ENCODE measurements around the gene INPP5A. TPM values are rescaled to one million over a fixed set of nuclear protein-coding genes. Genes with fewer than 3 reads are reported as not detected.

Gene INPP5A
- total RNA-seq, 4 donors from 2014 or later: 34.8 to 80.8 (median 52.8) TPM

DNA sequence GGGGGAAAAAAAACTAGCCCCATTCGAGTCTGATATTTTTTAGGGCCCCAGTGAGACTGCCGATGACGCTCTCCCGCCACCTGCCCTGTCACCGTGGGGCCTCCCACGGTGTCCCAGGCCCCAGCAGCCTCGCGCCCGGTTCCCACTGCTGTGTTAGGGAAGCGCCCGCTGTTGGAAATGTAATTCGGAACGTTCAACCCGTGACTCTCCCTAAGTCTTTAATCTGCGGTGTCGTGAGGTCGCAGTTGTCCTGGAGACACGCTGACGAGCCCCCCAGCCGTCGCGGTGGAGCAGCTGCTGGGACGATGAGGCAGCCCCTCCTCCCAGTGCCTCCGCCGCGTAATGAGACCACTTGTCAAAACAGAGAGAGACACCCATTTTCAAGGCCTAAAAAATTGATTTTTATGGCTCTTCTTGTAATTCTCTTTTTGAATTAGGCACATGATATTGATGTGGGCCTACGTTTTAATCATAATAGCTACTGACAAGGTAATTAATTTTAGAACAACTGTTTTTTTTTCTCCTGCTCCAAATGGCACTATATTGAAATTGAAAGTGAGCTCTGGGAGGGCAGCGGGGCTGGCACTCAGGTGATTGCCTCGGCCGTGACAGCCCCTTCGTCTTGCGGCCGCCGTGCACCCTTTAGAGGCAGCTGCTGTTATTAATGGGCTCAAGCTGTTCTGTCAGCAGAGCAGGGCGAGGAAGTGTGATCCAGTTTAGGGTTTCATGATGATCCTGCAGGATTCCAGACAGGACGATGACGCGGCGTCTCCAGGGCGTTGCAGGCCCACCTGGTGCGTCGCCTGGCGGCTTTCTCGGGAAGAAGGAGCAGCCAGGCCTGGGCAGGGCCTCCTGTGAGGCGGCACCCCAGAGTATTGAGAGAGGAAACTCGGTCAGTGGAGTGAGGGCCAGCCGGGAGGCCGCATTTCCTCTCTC lies 185.1 kb downstream of the INPP5A start:
- no peak for DNase-seq
- no peak overlapping the region for H3K27ac ChIP-seq
- no peaks in the 10 kb centered on the region for H3K27me3 ChIP-seq
- H3K9me3 ChIP-seq: no peaks in the 10 kb centered on the region
- in situ Hi-C loops (cut with MboI; ENCODE audit: low pct_ligation_motif_present in 1 of 4, low pct_unique_long_range_greater_than_20kb in 1 of 4, low sequenced_read_pairs in 3 of 4) (no loop called here), intact Hi-C loops (cut with DNase I; ENCODE audit: low total_unique reads) (no loop called here)
- peaks cover 0 to 6% (median 0%) of the 10 kb centered on the region in 4 donors for H3K36me3 ChIP-seq
- WGBS, 2 donors (ENCODE audit: low coverage in 1 of 2): 89 to 100% methylated on average over 4 to 48 of the region's 48 CpGs
- H3K4me3 ChIP-seq: no peak overlapping the region
- TF ChIP-seq EP300 (IDR thresholded peaks at IDR 0.05; ENCODE audit: low read depth) (no peak), POLR2A (IDR thresholded peaks at IDR 0.05) (no peak), POLR2AphosphoS5 (IDR thresholded peaks at IDR 0.05) (no peak)
- TF ChIP-seq, protein P1, sequence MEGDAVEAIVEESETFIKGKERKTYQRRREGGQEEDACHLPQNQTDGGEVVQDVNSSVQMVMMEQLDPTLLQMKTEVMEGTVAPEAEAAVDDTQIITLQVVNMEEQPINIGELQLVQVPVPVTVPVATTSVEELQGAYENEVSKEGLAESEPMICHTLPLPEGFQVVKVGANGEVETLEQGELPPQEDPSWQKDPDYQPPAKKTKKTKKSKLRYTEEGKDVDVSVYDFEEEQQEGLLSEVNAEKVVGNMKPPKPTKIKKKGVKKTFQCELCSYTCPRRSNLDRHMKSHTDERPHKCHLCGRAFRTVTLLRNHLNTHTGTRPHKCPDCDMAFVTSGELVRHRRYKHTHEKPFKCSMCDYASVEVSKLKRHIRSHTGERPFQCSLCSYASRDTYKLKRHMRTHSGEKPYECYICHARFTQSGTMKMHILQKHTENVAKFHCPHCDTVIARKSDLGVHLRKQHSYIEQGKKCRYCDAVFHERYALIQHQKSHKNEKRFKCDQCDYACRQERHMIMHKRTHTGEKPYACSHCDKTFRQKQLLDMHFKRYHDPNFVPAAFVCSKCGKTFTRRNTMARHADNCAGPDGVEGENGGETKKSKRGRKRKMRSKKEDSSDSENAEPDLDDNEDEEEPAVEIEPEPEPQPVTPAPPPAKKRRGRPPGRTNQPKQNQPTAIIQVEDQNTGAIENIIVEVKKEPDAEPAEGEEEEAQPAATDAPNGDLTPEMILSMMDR (IDR thresholded peaks at IDR 0.05): no peak
- H3K4me1 ChIP-seq: no peaks in the 10 kb centered on the region

DNA sequence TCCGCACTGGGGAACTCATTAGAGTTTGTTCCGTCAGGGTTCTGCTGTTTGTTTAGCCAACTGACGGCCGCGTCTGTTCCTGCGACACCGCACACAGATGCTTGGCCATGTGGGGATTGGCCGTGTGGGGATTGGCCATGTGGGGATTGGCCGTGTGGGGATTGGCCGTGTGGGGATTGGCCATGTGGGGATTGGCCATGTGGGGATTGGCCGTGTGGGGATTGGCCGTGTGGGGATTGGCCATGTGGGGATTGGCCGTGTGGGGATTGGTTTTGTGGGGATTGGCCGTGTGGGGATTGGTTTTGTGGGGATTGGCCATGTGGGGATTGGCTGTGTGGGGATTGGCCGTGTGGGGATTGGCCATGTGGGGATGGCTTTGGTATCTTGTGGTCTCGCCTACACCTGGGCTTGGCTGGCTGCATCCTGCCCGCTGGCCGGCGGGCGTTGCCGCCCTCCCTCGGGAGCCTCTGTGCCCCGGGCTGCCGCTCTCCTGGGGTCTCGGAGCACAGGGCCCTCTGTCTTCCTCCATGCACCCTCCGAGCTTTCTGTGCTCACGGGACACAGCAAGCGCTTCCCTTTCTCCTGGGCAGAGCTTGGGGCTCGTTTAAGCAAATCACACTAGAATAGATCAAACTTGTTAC lies 185.9 kb downstream of the INPP5A start:
- Histone ChIP-seq H3K4me3 (no peak overlapping the region), H3K9me3 (no peaks in the 10 kb centered on the region), H3K27me3 (no peaks in the 10 kb centered on the region), H3K27ac (no peak overlapping the region), H3K36me3 (peaks cover 0 to 6% (median 0%) of the 10 kb centered on the region in 4 donors), H3K4me1 (no peaks in the 10 kb centered on the region)
- in situ Hi-C loops (cut with MboI; ENCODE audit: low pct_ligation_motif_present in 1 of 4, low pct_unique_long_range_greater_than_20kb in 1 of 4, low sequenced_read_pairs in 3 of 4): no loop called here
- WGBS, 2 donors (ENCODE audit: low coverage in 1 of 2): 87 to 92% methylated on average over 3 to 29 of the region's 29 CpGs
- no peak for TF ChIP-seq EP300 (IDR thresholded peaks at IDR 0.05; ENCODE audit: low read depth)
- intact Hi-C loops (cut with DNase I; ENCODE audit: low total_unique reads): no loop called here
- DNase-seq: no peak

DNA sequence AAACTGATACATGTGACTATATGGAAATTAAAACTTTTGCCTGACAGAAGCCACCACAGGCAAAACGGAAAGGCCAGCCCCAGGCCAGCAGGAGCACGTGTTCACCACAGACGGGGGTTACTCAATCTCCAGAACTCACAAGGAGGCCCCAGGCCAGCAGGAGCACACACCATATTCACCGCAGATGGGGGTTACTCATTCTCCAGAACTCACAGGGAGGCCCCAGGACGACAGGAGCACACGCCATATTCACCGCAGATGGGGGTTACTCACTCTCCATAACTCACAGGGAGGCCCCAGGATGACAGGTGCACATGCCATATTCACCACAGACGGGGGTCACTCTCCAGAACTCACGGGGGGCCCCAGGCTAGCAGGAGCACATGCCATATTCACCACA lies 186.9 kb downstream of the INPP5A start:
- H3K36me3 ChIP-seq: peaks cover 0 to 6% (median 0%) of the 10 kb centered on the region in 4 donors
- in situ Hi-C loops (cut with MboI; ENCODE audit: low pct_ligation_motif_present in 1 of 4, low pct_unique_long_range_greater_than_20kb in 1 of 4, low sequenced_read_pairs in 3 of 4): no loop called here
- 82 to 96% methylated on average over 4 to 9 of the region's 9 CpGs for WGBS, 2 donors (ENCODE audit: low coverage in 1 of 2)

DNA sequence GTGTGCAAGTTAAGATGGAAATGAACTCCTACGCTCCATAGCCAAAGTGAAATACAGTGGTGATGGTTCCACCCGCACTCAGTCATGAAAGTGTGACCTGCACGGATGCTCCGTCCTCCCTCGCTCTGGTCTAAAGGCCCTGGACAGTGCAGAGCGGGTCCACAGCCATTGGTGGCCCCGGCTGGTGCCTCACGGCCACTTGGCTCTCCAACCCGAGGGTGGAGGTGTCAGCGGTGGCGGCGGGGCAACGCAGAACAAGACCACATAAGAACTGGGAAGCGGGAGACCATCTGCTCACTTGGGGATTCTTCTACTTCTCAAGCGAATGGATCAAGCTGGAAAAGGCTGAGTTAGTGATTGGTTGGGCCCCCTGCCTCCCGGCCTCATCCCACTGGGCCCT lies 187.6 kb downstream of the INPP5A start:
- Histone ChIP-seq H3K4me1 (no peaks in the 10 kb centered on the region), H3K27me3 (no peaks in the 10 kb centered on the region), H3K27ac (no peak overlapping the region), H3K4me3 (no peak overlapping the region), H3K9me3 (no peaks in the 10 kb centered on the region), H3K36me3 (peaks cover 0 to 6% (median 0%) of the 10 kb centered on the region in 4 donors)
- DNase-seq: no peak
- in situ Hi-C loops (cut with MboI; ENCODE audit: low pct_ligation_motif_present in 1 of 4, low pct_unique_long_range_greater_than_20kb in 1 of 4, low sequenced_read_pairs in 3 of 4): no loop called here
- TF ChIP-seq EP300 (IDR thresholded peaks at IDR 0.05; ENCODE audit: low read depth) (no peak), POLR2A (IDR thresholded peaks at IDR 0.05) (no peak), POLR2AphosphoS5 (IDR thresholded peaks at IDR 0.05) (no peak)
- TF ChIP-seq, protein P1 (IDR thresholded peaks at IDR 0.05): no peak
- intact Hi-C loops (cut with DNase I; ENCODE audit: low total_unique reads): no loop called here
- 92% methylated on average over 16 of the region's 16 CpGs; no CpG with 5 or more reads in 1 of the 2 donors for WGBS, 2 donors (ENCODE audit: low coverage in 1 of 2)

More for the DNA sequence above, 186.9 kb downstream of the INPP5A start:
- no peak overlapping the region for H3K4me3 ChIP-seq
- no peaks in the 10 kb centered on the region for H3K27me3 ChIP-seq
- no peak overlapping the region for H3K27ac ChIP-seq
- no peaks in the 10 kb centered on the region for H3K9me3 ChIP-seq
- no peak for TF ChIP-seq POLR2AphosphoS5 (IDR thresholded peaks at IDR 0.05)
- TF ChIP-seq POLR2A (IDR thresholded peaks at IDR 0.05): no peak
- no peak for TF ChIP-seq EP300 (IDR thresholded peaks at IDR 0.05; ENCODE audit: low read depth)
- TF ChIP-seq, protein P1 (IDR thresholded peaks at IDR 0.05): no peak
- intact Hi-C loops (cut with DNase I; ENCODE audit: low total_unique reads): no loop called here
- no peak for DNase-seq
- H3K4me1 ChIP-seq: no peaks in the 10 kb centered on the region

Measured in transverse colon (tissue), 4 donors.